ENCODE results near the gene TRAF1.

Gene TRAF1

GRCh38 chr9:120882935-120883607, 43.5 kb downstream of the TRAF1 start:
- DNase-seq (ENCODE audit: low read depth) = no peak
- no peak overlapping the region for H3K4me3 ChIP-seq (ENCODE audit: low read length)
- TF ChIP-seq CTCF (IDR thresholded peaks at IDR 0.05; ENCODE audit: insufficient read depth, low read depth, low read length, missing control alignments) = no peak

GRCh38 chr9:120879446-120879845, 47.1 kb downstream of the TRAF1 start:
- H3K4me3 ChIP-seq (ENCODE audit: low read length) = no peak overlapping the region
- no peak for DNase-seq (ENCODE audit: low read depth)
- no peak for TF ChIP-seq CTCF (IDR thresholded peaks at IDR 0.05; ENCODE audit: insufficient read depth, low read depth, low read length, missing control alignments)

- no peak for TF ChIP-seq CTCF (IDR thresholded peaks at IDR 0.05; ENCODE audit: insufficient read depth, low read depth, low read length, missing control alignments)
- no peak for DNase-seq (ENCODE audit: low read depth)
- no peak overlapping the region for H3K4me3 ChIP-seq (ENCODE audit: low read length)
Measured at GRCh38 chr9:120878188-120879130, 48.1 kb downstream of the TRAF1 start.

GRCh38 chr9:120877276-120878034, 49.1 kb downstream of the TRAF1 start:
- TF ChIP-seq CTCF (IDR thresholded peaks at IDR 0.05; ENCODE audit: insufficient read depth, low read depth, low read length, missing control alignments) = no peak
- DNase-seq (ENCODE audit: low read depth) = peak; percentile 49
- peak overlapping the region; percentile 70 for H3K4me3 ChIP-seq (ENCODE audit: low read length)

- no peak for TF ChIP-seq CTCF (IDR thresholded peaks at IDR 0.05; ENCODE audit: insufficient read depth, low read depth, low read length, missing control alignments)
- peak; percentile 39 for DNase-seq (ENCODE audit: low read depth)
- peak within 1 kb of the TSS; percentile 70 for H3K4me3 ChIP-seq (ENCODE audit: low read length)
Measured at GRCh38 chr9:120876842-120877240, 49.8 kb downstream of the TRAF1 start, which contains the start of gene PHF19. TSS of gene PHF19 (minus strand) at chr9:120877188. CDS start at chr9:120874741, 2,447 bp downstream.

GRCh38 chr9:120875954-120876841, 50.4 kb downstream of the TRAF1 start:
- DNase-seq (ENCODE audit: low read depth) = peak; percentile 78
- TF ChIP-seq CTCF (IDR thresholded peaks at IDR 0.05; ENCODE audit: insufficient read depth, low read depth, low read length, missing control alignments) = no peak
- peak overlapping the region; percentile 70 for H3K4me3 ChIP-seq (ENCODE audit: low read length)
